AG10803 (cell line): Measurements from ENCODE around the gene PRRG1.
"Not testable (repeated sequence)": the region's sequence is repeated elsewhere in the genome, so short reads cannot be mapped to it uniquely, and the experiment has no call there.

Source experiments
- DNase-seq: peaks from one replicate; pipeline ENCODE4 v3.0.0; 2010; ENCODE audit warnings: low read depth
- H3K4me3 ChIP-seq: 2 replicates; pipeline ENCODE4 v1.5.1; 2011; ENCODE audit warnings: mild to moderate bottlenecking, low read length, control low read depth
- TF ChIP-seq, protein P1 (sequence below): conservative IDR thresholded peaks from 2 replicates; pipeline ENCODE4 v1.5.1; 2011; ENCODE audit warnings: mild to moderate bottlenecking, low read length, control low read depth, inconsistent platforms

The PRRG1 gene

DNA sequence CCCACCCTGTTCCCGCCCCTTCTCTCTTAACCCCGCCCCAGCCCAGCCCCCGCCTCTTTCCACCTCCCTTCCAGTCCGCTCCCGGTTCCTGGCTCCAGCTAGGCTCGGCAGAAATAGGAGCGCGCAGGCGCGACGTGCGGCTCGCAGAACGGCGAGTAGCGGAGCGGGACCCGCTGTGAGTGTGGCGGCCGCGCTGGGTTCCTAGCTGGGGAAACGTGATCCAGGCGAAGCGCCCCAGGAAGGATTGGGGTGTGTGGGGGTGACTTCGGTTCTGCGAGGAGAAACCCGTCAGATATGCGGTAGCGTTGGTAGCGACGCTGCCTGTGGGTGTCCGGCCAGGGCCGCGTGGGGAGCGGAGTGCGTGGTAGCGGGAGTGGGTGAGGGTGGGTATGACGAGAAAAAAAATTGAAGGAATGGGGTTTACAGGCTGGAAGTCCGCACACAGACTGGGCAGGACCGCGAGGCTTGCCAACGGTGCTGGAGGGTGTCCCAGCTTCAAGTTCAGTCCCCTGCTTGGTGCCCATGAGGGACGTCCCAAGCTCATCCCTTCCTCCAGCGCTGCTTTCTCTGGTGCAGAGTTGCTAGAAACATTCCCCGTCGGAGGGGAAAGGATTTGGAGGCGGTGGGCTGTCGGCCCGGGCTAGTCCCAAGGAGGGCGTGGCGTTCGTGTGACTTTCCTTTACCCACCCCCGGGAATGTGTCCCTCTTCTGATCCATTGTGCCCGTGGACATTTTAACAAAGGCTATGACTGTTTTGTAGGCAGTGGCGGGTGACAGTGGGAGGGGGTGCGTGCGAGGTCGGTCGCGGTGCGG lies at the start of gene PRRG1:
PRRG1 (plus strand) TSS at position 144 of the 813 bp plus-strand sequence. CDS start 56,886 bp downstream, outside the sequence.
- TF ChIP-seq, protein P1, sequence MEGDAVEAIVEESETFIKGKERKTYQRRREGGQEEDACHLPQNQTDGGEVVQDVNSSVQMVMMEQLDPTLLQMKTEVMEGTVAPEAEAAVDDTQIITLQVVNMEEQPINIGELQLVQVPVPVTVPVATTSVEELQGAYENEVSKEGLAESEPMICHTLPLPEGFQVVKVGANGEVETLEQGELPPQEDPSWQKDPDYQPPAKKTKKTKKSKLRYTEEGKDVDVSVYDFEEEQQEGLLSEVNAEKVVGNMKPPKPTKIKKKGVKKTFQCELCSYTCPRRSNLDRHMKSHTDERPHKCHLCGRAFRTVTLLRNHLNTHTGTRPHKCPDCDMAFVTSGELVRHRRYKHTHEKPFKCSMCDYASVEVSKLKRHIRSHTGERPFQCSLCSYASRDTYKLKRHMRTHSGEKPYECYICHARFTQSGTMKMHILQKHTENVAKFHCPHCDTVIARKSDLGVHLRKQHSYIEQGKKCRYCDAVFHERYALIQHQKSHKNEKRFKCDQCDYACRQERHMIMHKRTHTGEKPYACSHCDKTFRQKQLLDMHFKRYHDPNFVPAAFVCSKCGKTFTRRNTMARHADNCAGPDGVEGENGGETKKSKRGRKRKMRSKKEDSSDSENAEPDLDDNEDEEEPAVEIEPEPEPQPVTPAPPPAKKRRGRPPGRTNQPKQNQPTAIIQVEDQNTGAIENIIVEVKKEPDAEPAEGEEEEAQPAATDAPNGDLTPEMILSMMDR: no peak
- peak; percentile 79 for DNase-seq
- peak within 1 kb of the TSS; percentile 79 for H3K4me3 ChIP-seq

DNA sequence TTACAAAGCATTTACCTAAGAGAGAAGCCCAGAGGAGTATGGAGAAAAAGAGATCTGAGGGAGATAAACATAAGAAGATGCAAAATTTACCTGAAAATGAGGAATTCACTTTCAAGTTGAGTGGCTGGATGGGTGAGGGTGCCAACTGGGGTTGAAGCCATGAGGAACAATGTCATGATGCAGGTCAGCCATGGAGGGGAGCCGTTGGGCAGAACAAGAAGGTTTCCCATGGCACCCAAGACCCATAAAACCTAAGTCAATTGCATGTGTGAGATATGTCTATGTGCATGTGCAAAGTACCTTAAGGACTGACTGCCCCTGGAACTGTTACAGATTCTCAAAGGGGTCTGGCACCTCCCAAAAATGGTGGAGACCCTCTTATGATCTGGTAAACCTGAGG lies 46.6 kb upstream of the PRRG1 start:
- DNase-seq: peak; percentile 23
- TF ChIP-seq, protein P1: peak; percentile 39

DNA sequence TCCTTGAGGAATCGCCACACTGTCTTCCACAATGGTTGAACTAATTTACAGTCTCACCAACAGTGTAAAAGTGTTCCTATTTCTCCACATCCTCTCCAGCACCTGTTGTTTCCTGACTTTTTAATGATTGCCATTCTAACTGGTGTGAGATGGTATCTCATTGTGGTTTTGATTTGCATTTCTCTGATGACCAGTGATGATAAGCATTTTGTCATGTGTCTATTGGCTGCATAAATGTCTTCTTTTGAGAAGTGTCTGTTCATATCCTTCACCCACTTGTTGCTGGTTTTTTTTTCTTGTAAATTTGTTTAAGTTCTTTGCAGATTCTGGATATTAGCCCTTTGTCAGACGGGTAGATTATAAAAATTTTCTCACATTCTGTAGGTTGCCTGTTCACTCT lies 43.9 kb upstream of the PRRG1 start:
- DNase-seq, H3K4me3 ChIP-seq: not testable (repeated sequence)

More for the DNA sequence above, 46.6 kb upstream of the PRRG1 start:
- no peak overlapping the region for H3K4me3 ChIP-seq

DNA sequence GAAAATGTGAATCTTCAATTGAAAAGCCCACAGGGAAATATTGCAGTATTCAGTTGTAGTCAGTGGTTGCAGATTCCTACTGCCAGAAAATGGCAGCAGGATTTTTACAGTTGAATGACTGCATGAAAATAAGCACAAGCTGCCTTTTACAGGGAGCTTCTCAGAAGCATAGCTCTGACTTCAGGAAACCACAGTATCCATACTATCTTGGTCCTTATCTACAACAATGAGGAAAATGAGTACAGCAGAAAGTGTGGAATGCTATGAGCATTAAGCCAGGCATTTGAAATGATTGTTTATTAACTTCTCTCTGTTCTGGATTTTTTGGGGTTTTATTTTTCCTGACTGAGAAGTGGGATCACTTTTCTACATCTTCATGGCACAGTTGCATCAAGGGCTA lies 34.6 kb upstream of the PRRG1 start:
- TF ChIP-seq, protein P1: no peak
- H3K4me3 ChIP-seq: no peak overlapping the region
- peak; percentile 16 for DNase-seq

DNA sequence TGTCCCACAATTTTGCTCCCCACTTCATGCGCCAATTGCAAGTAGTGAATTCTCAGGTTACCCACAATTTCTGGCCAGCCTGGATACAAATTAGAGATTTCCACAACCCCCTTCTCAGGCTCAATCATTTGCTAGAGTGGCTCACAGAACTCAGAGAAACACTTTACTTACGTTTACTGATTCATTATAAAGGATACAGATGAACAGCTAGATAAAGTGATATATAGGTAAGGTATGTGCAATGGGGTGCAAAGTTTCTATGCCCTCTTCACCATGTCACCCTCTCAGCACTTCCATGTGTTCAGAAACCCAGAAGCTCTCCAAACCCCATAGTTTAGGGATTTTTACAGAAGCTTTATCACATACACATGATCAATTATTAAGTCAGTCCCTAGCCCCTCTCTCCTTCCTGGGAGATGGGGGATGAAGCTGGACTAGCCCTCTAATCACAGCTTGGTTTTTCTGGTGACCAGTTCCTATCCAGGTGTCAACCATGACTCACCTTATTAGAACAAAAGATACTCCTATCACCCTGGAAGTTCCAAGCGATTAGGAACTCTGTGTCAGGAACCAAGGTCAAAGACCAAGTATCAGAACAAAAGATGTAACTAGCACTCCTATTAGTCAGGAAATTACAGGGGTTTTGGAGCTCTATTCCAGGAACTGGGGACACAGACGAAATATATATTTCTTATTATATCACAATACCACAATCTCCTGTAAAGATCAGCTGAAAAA lies 33.5 kb upstream of the PRRG1 start:
- TF ChIP-seq, protein P1: no peak
- no peak for DNase-seq
- no peak overlapping the region for H3K4me3 ChIP-seq

DNA sequence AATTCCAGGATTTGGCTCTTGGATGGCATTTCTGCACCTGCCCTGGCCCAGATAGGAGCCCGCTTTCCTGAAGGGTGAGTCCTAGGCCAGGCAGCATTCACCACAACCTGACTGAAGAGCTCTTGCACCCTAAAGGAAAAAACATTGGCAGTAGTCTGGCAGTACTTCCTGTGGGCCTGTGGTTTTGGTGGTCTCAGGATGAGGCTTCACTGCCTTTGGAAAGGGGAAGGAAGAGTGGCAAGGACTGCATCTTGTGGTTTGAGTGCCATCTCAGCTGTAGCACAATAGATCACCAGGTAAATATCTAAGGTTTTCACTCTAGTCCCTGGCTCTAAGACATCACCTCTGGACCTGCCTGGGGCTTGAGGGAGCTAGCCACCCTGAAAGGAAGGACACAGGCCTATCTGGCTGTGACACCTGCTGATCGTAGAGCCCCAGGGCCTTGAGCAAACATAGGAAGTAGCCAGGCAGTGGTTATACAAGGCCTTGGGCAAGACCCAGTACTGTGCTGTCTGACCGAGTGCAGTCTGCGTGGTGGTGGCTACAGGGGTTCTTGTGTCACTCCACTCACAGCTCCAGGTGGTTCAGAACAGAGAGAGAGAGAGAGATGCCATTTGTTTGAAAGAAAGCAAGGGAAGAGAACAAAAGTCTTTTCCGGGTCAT lies 28.5 kb upstream of the PRRG1 start:
- DNase-seq: no peak
- TF ChIP-seq, protein P1: no peak

DNA sequence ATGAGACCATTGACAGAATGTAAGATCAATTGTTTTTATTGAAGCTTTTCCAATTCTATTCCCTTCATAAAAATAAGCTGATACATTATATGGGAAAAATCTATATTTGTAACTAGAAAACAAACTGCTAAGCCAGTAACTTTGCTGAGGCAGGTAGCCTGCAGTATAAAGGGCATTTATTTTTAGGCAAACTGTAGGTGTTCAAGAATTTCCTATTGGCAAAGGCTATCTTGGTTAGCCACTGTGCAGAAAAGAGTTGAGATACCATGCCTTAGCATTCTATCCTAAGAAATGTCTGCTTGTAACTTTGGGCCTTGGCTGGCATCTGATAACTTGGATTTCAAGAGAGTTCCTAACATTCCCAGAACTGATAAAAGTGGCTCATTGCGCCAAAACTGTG lies 18.5 kb upstream of the PRRG1 start:
- TF ChIP-seq, protein P1: no peak
- no peak overlapping the region for H3K4me3 ChIP-seq
- no peak for DNase-seq

More for the DNA sequence above, 28.5 kb upstream of the PRRG1 start:
- no peak overlapping the region for H3K4me3 ChIP-seq
